ENCODE measurements around the gene GALNT18. TPM values are rescaled to one million over a fixed set of nuclear protein-coding genes. Genes with fewer than 3 reads are reported as not detected.

GALNT18 gene
- total and polyA plus RNA-seq, 2 experiments from 2014 or later: 4.3 to 10.8 TPM

DNA sequence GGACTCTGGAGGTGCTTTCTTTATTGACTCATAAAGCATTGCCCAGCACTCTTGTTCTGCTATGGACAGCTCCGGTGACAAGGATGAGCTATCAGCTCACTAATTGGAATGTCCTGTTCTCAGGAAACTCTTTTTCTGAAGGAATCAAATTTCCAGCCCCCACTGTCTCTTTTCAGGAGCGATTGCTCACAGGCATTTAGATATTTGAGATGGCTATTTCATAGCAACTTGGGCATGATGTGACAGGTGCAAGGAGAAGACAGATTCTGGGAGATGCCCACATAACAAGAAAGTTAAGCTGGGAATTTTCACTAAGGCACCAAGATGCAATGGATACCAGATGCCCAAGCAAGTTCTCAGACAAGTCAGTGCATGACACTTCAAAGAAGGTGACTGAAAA lies 145.3 kb downstream of the GALNT18 start:
- Histone ChIP-seq H3K36me3 (ENCODE audit: insufficient read depth) (no peaks in the 10 kb centered on the region), H3K4me1 (ENCODE audit: insufficient read depth) (peaks cover 10% of the 10 kb centered on the region), H4K20me1 (replicated peaks; ENCODE audit: insufficient read depth) (no peaks in the 10 kb centered on the region; the same call in 1 of the 2 replicates), H3F3A (replicated peaks; ENCODE audit: low read depth) (no peaks in the 10 kb centered on the region), H3K27ac (ENCODE audit: low read depth) (no peak overlapping the region), H3K4me3 (no peak overlapping the region), H3K9me2 (ENCODE audit: insufficient read depth) (no peaks in the 10 kb centered on the region), H3K27me3 (ENCODE audit: insufficient read depth) (no peaks in the 10 kb centered on the region), H3K79me2 (replicated peaks; ENCODE audit: insufficient read depth) (no peaks in the 10 kb centered on the region), H2AFZ (no peak overlapping the region), H3K4me2 (no peak overlapping the region)
- DNase-seq (ENCODE audit: low spot score) (no peak), ATAC-seq (no peak)
- Mint-ChIP-seq H3K9me3 (no peaks in the 10 kb centered on the region), H3K27me3 (ENCODE audit: insufficient read depth, low read depth, poor library complexity) (peaks cover 4% of the 10 kb centered on the region), H3K27ac (no peak overlapping the region), H3K36me3 (ENCODE audit: low read depth) (no peaks in the 10 kb centered on the region), H3K4me1 (peaks cover 25% of the 10 kb centered on the region), H3K4me3 (no peak overlapping the region)
- no peak for TF ChIP-seq ZNF331 (CRISPR knock-in tag; IDR thresholded peaks at IDR 0.05; ENCODE audit: low read depth)
- TF ChIP-seq POLR2AphosphoS5 (IDR thresholded peaks at IDR 0.05; ENCODE audit: low read depth): no peak
- no peak for TF ChIP-seq ZNF114 (CRISPR knock-in tag; IDR thresholded peaks at IDR 0.05)
- no peak for TF ChIP-seq EZH2 (IDR thresholded peaks at IDR 0.05; ENCODE audit: low read depth, unreplicated experiment)
- TF ChIP-seq CREB1 (CRISPR knock-in tag; IDR thresholded peaks at IDR 0.05; ENCODE audit: low read depth): no peak
- no peak for TF ChIP-seq ETS1 (IDR thresholded peaks at IDR 0.05)
- TF ChIP-seq JUNB (IDR thresholded peaks at IDR 0.05; ENCODE audit: unreplicated experiment): no peak
- TF ChIP-seq, protein P1, sequence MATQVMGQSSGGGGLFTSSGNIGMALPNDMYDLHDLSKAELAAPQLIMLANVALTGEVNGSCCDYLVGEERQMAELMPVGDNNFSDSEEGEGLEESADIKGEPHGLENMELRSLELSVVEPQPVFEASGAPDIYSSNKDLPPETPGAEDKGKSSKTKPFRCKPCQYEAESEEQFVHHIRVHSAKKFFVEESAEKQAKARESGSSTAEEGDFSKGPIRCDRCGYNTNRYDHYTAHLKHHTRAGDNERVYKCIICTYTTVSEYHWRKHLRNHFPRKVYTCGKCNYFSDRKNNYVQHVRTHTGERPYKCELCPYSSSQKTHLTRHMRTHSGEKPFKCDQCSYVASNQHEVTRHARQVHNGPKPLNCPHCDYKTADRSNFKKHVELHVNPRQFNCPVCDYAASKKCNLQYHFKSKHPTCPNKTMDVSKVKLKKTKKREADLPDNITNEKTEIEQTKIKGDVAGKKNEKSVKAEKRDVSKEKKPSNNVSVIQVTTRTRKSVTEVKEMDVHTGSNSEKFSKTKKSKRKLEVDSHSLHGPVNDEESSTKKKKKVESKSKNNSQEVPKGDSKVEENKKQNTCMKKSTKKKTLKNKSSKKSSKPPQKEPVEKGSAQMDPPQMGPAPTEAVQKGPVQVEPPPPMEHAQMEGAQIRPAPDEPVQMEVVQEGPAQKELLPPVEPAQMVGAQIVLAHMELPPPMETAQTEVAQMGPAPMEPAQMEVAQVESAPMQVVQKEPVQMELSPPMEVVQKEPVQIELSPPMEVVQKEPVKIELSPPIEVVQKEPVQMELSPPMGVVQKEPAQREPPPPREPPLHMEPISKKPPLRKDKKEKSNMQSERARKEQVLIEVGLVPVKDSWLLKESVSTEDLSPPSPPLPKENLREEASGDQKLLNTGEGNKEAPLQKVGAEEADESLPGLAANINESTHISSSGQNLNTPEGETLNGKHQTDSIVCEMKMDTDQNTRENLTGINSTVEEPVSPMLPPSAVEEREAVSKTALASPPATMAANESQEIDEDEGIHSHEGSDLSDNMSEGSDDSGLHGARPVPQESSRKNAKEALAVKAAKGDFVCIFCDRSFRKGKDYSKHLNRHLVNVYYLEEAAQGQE (IDR thresholded peaks at IDR 0.05; ENCODE audit: unreplicated experiment): no peak
- no peak for TF ChIP-seq NANOG (IDR thresholded peaks at IDR 0.05; ENCODE audit: borderline replicate concordance)
- TF ChIP-seq, protein P2, sequence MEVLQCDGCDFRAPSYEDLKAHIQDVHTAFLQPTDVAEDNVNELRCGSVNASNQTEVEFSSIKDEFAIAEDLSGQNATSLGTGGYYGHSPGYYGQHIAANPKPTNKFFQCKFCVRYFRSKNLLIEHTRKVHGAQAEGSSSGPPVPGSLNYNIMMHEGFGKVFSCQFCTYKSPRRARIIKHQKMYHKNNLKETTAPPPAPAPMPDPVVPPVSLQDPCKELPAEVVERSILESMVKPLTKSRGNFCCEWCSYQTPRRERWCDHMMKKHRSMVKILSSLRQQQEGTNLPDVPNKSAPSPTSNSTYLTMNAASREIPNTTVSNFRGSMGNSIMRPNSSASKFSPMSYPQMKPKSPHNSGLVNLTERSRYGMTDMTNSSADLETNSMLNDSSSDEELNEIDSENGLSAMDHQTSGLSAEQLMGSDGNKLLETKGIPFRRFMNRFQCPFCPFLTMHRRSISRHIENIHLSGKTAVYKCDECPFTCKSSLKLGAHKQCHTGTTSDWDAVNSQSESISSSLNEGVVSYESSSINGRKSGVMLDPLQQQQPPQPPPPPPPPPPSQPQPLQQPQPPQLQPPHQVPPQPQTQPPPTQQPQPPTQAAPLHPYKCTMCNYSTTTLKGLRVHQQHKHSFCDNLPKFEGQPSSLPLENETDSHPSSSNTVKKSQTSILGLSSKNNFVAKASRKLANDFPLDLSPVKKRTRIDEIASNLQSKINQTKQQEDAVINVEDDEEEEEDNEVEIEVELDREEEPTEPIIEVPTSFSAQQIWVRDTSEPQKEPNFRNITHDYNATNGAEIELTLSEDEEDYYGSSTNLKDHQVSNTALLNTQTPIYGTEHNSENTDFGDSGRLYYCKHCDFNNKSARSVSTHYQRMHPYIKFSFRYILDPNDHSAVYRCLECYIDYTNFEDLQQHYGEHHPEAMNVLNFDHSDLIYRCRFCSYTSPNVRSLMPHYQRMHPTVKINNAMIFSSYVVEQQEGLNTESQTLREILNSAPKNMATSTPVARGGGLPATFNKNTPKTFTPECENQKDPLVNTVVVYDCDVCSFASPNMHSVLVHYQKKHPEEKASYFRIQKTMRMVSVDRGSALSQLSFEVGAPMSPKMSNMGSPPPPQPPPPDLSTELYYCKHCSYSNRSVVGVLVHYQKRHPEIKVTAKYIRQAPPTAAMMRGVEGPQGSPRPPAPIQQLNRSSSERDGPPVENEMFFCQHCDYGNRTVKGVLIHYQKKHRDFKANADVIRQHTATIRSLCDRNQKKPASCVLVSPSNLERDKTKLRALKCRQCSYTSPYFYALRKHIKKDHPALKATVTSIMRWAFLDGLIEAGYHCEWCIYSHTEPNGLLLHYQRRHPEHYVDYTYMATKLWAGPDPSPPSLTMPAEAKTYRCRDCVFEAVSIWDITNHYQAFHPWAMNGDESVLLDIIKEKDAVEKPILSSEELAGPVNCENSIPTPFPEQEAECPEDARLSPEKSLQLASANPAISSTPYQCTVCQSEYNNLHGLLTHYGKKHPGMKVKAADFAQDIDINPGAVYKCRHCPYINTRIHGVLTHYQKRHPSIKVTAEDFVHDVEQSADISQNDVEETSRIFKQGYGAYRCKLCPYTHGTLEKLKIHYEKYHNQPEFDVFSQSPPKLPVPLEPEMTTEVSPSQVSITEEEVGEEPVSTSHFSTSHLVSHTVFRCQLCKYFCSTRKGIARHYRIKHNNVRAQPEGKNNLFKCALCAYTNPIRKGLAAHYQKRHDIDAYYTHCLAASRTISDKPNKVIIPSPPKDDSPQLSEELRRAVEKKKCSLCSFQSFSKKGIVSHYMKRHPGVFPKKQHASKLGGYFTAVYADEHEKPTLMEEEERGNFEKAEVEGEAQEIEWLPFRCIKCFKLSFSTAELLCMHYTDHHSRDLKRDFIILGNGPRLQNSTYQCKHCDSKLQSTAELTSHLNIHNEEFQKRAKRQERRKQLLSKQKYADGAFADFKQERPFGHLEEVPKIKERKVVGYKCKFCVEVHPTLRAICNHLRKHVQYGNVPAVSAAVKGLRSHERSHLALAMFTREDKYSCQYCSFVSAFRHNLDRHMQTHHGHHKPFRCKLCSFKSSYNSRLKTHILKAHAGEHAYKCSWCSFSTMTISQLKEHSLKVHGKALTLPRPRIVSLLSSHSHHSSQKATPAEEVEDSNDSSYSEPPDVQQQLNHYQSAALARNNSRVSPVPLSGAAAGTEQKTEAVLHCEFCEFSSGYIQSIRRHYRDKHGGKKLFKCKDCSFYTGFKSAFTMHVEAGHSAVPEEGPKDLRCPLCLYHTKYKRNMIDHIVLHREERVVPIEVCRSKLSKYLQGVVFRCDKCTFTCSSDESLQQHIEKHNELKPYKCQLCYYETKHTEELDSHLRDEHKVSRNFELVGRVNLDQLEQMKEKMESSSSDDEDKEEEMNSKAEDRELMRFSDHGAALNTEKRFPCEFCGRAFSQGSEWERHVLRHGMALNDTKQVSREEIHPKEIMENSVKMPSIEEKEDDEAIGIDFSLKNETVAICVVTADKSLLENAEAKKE (CRISPR knock-in tag; IDR thresholded peaks at IDR 0.05): no peak
- no peak for TF ChIP-seq CTCF (conservative IDR thresholded peaks at IDR 0.05; ENCODE audit: low read depth in 2 of 2)
- no peak for TF ChIP-seq EZH2phosphoT487 (IDR thresholded peaks at IDR 0.05; ENCODE audit: unreplicated experiment)
- TF ChIP-seq STAT1 (IDR thresholded peaks at IDR 0.05; ENCODE audit: unreplicated experiment): no peak
